GM18873 (cell line): ENCODE results near the gene FRYL.
"Not testable (repeated sequence)": the region's sequence is repeated elsewhere in the genome, so short reads cannot be mapped to it uniquely, and the experiment has no call there.

Experiments
- ATAC-seq: cut with Tn5 transposase; IDR thresholded peaks from one replicate; pipeline ENCODE4 v1.9.1; 2021; ENCODE audit warnings: mild to moderate bottlenecking, moderate library complexity, moderate number of reproducible peaks; ENCODE audit not compliant: unreplicated experiment, low FRiP score

FRYL gene

GRCh38 chr4:48704091-48704802 lies 75.8 kb downstream of the FRYL start:
- ATAC-seq: no peak

- ATAC-seq: peak; percentile 11
These were observed 80.6 kb downstream of the FRYL start for GRCh38 chr4:48699475-48699874.

- no peak for ATAC-seq
These were observed 81.8 kb downstream of the FRYL start for GRCh38 chr4:48698029-48698971.

GRCh38 chr4:48697516-48697915 lies 82.6 kb downstream of the FRYL start:
- not testable (repeated sequence) for ATAC-seq

- no peak for ATAC-seq
These were observed 85.3 kb downstream of the FRYL start for GRCh38 chr4:48694824-48695223.

GRCh38 chr4:48693856-48694574 lies 86.1 kb downstream of the FRYL start:
- no peak for ATAC-seq

GRCh38 chr4:48692897-48693296 lies 87.2 kb downstream of the FRYL start:
- ATAC-seq: no peak

- no peak for ATAC-seq
These were observed 88.0 kb downstream of the FRYL start for GRCh38 chr4:48692044-48692443.

- ATAC-seq: no peak
These were observed 91.1 kb downstream of the FRYL start for GRCh38 chr4:48688953-48689352.

GRCh38 chr4:48687313-48688051 lies 92.6 kb downstream of the FRYL start:
- ATAC-seq: no peak

- no peak for ATAC-seq
These were observed 93.7 kb downstream of the FRYL start for GRCh38 chr4:48686369-48686768.

GRCh38 chr4:48683784-48684666 lies 96.1 kb downstream of the FRYL start:
- ATAC-seq: peak; percentile 70

GRCh38 chr4:48682870-48683269 lies 97.2 kb downstream of the FRYL start:
- not testable (repeated sequence) for ATAC-seq

GRCh38 chr4:48681856-48682255 lies 98.2 kb downstream of the FRYL start:
- peak; percentile 68 for ATAC-seq

- ATAC-seq: no peak
These were observed 99.1 kb downstream of the FRYL start for GRCh38 chr4:48680848-48681568.

- no peak for ATAC-seq
These were observed 106.5 kb downstream of the FRYL start for GRCh38 chr4:48673537-48673936.

- no peak for ATAC-seq
These were observed 109.5 kb downstream of the FRYL start for GRCh38 chr4:48670587-48670986.

- no peak for ATAC-seq
These were observed 111.0 kb downstream of the FRYL start for GRCh38 chr4:48669086-48669485.
